Measurements from ENCODE around the gene USP15. TPM values are rescaled to one million over a fixed set of nuclear protein-coding genes. Genes with fewer than 3 reads are reported as not detected.
"Not testable (repeated sequence)": the region's sequence is repeated elsewhere in the genome, so short reads cannot be mapped to it uniquely, and the experiment has no call there.

USP15 gene
- total RNA-seq, 2 experiments from 2014 or later = 84.5 to 95.5 TPM

GRCh38 chr12:62313727-62314380 lies 53.6 kb downstream of the USP15 start:
- no peaks in the 10 kb centered on the region for H3K27me3 Mint-ChIP-seq (ENCODE audit: low read depth)
- H3K4me3 Mint-ChIP-seq = no peak overlapping the region
- DNase-seq = no peak
- H3K27ac Mint-ChIP-seq = no peak overlapping the region
- intact Hi-C loops (cut with micrococcal nuclease) = no loop called here
- CTCF ChIA-PET = interaction anchor here (0.7 kb wide), 1 partner anchor 23 kb away, joined by 3 read pairs; no protein-coding TSS in a partner anchor
- peaks cover 28% of the 10 kb centered on the region for H3K36me3 Mint-ChIP-seq (ENCODE audit: low read depth)
- peaks cover 41% of the 10 kb centered on the region for H3K4me1 Mint-ChIP-seq (ENCODE audit: low read depth)
- no peaks in the 10 kb centered on the region for H3K9me3 Mint-ChIP-seq

DNA sequence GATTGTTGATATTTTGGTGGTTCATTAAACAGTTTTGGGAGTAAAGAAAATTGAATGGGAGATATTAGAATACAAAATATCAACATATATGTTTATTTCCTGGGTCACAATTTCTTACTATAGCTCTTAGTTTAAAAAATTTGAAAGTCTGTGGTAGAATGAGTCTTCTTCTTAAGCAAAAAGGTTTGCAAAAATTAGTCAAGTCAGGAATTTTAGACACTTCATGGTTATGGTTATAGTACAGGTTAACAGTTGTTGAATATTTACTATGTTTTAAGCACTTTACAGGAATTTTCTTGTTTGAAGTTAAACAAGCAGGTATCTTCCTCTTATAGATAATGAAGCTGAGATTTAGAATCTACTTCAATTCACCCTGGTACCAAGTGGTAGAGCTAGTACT lies 56.8 kb downstream of the USP15 start:
- Mint-ChIP-seq H3K27me3 (ENCODE audit: low read depth) (no peaks in the 10 kb centered on the region), H3K36me3 (ENCODE audit: low read depth) (peaks cover 36% of the 10 kb centered on the region), H3K27ac (no peak overlapping the region), H3K9me3 (no peaks in the 10 kb centered on the region), H3K4me3 (no peak overlapping the region), H3K4me1 (ENCODE audit: low read depth) (peaks cover 26% of the 10 kb centered on the region)
- intact Hi-C loops (cut with micrococcal nuclease) = no loop called here
- DNase-seq = no peak
- CTCF ChIA-PET = no interaction called here

- intact Hi-C loops (cut with micrococcal nuclease) = no loop called here
- H3K9me3 Mint-ChIP-seq = no peaks in the 10 kb centered on the region
- no peak for DNase-seq
- no peak overlapping the region for H3K4me3 Mint-ChIP-seq
- no peak overlapping the region for H3K27ac Mint-ChIP-seq
- H3K36me3 Mint-ChIP-seq (ENCODE audit: low read depth) = peaks cover 46% of the 10 kb centered on the region
- peaks cover 30% of the 10 kb centered on the region for H3K4me1 Mint-ChIP-seq (ENCODE audit: low read depth)
- no peaks in the 10 kb centered on the region for H3K27me3 Mint-ChIP-seq (ENCODE audit: low read depth)
- CTCF ChIA-PET = no interaction called here
These were observed 58.9 kb downstream of the USP15 start for GRCh38 chr12:62319058-62319457.

GRCh38 chr12:62320054-62320453 lies 59.9 kb downstream of the USP15 start:
- intact Hi-C loops (cut with micrococcal nuclease) = no loop called here
- Mint-ChIP-seq H3K27me3 (ENCODE audit: low read depth) (no peaks in the 10 kb centered on the region), H3K27ac (no peak overlapping the region), H3K4me3 (no peak overlapping the region), H3K36me3 (ENCODE audit: low read depth) (peaks cover 46% of the 10 kb centered on the region), H3K4me1 (ENCODE audit: low read depth) (peaks cover 30% of the 10 kb centered on the region), H3K9me3 (no peaks in the 10 kb centered on the region)
- DNase-seq = no peak
- CTCF ChIA-PET = no interaction called here

DNA sequence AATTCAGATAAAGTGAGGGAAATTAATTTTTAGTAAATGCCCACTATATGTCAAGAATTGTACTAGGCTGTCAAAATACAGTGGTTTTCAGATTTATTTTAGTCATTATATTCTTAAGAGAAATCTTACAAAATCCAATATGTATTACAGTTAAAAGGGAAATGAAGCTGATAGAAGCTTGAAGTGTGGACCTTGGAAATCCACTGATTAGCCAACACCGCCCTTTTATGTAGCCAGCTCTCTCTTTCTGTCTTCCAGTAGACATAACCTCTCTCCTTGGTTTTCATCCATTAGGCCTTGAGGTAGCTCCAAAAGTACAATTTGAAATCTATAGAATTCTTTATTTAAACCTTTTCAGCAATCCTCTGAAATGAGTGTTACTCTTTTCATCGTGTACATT lies 63.2 kb downstream of the USP15 start:
- Mint-ChIP-seq H3K4me3 (no peak overlapping the region), H3K27me3 (ENCODE audit: low read depth) (no peaks in the 10 kb centered on the region), H3K36me3 (ENCODE audit: low read depth) (peaks cover 35% of the 10 kb centered on the region), H3K4me1 (ENCODE audit: low read depth) (peaks cover 21% of the 10 kb centered on the region), H3K27ac (no peak overlapping the region), H3K9me3 (no peaks in the 10 kb centered on the region)
- no peak for DNase-seq
- CTCF ChIA-PET = no interaction called here
- intact Hi-C loops (cut with micrococcal nuclease) = no loop called here

GRCh38 chr12:62328296-62328921 lies 68.2 kb downstream of the USP15 start:
- Mint-ChIP-seq H3K27ac (no peak overlapping the region), H3K4me1 (ENCODE audit: low read depth) (peaks cover 5% of the 10 kb centered on the region), H3K27me3 (ENCODE audit: low read depth) (no peaks in the 10 kb centered on the region), H3K4me3 (no peak overlapping the region), H3K9me3 (no peaks in the 10 kb centered on the region), H3K36me3 (ENCODE audit: low read depth) (peaks cover 18% of the 10 kb centered on the region)
- no peak for DNase-seq
- intact Hi-C loops (cut with micrococcal nuclease) = no loop called here
- CTCF ChIA-PET = no interaction called here

- Mint-ChIP-seq H3K4me1 (ENCODE audit: low read depth) (peaks cover 9% of the 10 kb centered on the region), H3K9me3 (no peaks in the 10 kb centered on the region), H3K27me3 (ENCODE audit: low read depth) (no peaks in the 10 kb centered on the region), H3K36me3 (ENCODE audit: low read depth) (peaks cover 33% of the 10 kb centered on the region), H3K4me3 (no peak overlapping the region), H3K27ac (no peak overlapping the region)
- DNase-seq = no peak
- CTCF ChIA-PET = interaction anchor here (0.7 kb wide), 1 partner anchor 64 kb away, joined by 3 read pairs; no protein-coding TSS in a partner anchor
- intact Hi-C loops (cut with micrococcal nuclease) = no loop called here
These were observed 71.1 kb downstream of the USP15 start for GRCh38 chr12:62331306-62331705.

DNA sequence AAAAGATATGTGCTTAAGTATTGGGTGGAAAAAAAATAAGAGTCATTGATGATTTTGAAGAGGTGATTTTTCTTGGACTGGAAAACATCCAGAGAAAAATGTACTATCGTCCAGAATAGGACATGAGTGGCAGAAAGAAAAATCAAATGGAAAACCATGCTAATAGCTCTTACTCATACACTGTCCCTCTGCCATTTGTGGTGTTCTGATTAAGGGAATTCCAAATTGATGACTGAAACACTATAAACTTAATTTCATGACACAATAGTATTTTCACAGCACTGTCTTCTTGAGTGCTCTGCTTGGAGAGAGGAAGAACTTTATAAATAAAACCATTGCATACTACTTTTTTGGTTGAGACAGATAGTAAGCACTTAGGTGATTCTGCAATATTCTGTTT lies 72.4 kb downstream of the USP15 start:
- Mint-ChIP-seq H3K27ac (no peak overlapping the region), H3K36me3 (ENCODE audit: low read depth) (peaks cover 43% of the 10 kb centered on the region), H3K4me3 (no peak overlapping the region), H3K9me3 (peaks cover 3% of the 10 kb centered on the region), H3K4me1 (ENCODE audit: low read depth) (peaks cover 9% of the 10 kb centered on the region), H3K27me3 (ENCODE audit: low read depth) (no peaks in the 10 kb centered on the region)
- DNase-seq = no peak
- CTCF ChIA-PET = no interaction called here
- intact Hi-C loops (cut with micrococcal nuclease) = no loop called here

GRCh38 chr12:62335057-62335456 lies 74.9 kb downstream of the USP15 start:
- Mint-ChIP-seq H3K4me3 (no peak overlapping the region), H3K27ac (no peak overlapping the region), H3K36me3 (ENCODE audit: low read depth) (peaks cover 58% of the 10 kb centered on the region), H3K4me1 (ENCODE audit: low read depth) (peaks cover 23% of the 10 kb centered on the region), H3K9me3 (peaks cover 19% of the 10 kb centered on the region), H3K27me3 (ENCODE audit: low read depth) (no peaks in the 10 kb centered on the region)
- intact Hi-C loops (cut with micrococcal nuclease) = no loop called here
- DNase-seq = no peak
- CTCF ChIA-PET = interaction anchor here (0.6 to 0.9 kb wide), 3 partner anchors 8 to 110 kb away, joined by 3 read pairs; no protein-coding TSS in a partner anchor

- CTCF ChIA-PET = interaction anchor here (0.6 to 0.9 kb wide), 2 partner anchors 14 to 111 kb away, joined by 3 read pairs; no protein-coding TSS in a partner anchor
- H3K4me1 Mint-ChIP-seq (ENCODE audit: low read depth) = peaks cover 30% of the 10 kb centered on the region
These were observed 75.6 kb downstream of the USP15 start for GRCh38 chr12:62335796-62336195.

DNA sequence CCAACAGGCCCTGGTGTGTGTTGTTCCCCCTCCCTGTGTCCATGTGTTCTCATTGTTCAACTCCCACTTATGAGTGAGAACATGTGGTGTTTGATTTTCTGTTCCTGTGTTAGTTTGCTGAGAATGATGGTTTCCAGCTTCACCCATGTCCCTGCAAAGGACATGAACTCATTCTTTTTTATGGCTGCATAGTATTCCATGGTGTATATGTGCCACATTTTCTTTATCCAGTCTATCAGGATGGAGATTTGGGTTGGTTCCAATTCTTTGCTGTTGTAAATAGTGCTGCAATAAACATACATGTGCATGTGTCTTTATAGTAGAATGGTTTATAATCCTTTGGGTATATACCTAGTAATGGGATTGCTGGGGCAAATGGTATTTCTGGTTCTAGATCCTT lies 77.4 kb downstream of the USP15 start:
- H3K4me1 Mint-ChIP-seq (ENCODE audit: low read depth) = peaks cover 30% of the 10 kb centered on the region
- DNase-seq; CTCF ChIA-PET; H3K27me3 Mint-ChIP-seq (ENCODE audit: low read depth); intact Hi-C loops (cut with micrococcal nuclease); H3K4me3 Mint-ChIP-seq; H3K27ac Mint-ChIP-seq: not testable (repeated sequence)
- H3K36me3 Mint-ChIP-seq (ENCODE audit: low read depth) = peaks cover 76% of the 10 kb centered on the region
- peaks cover 25% of the 10 kb centered on the region for H3K9me3 Mint-ChIP-seq

More at GRCh38 chr12:62335796-62336195, 75.6 kb downstream of the USP15 start:
- intact Hi-C loops (cut with micrococcal nuclease) = no loop called here
- Mint-ChIP-seq H3K27ac (no peak overlapping the region), H3K27me3 (ENCODE audit: low read depth) (no peaks in the 10 kb centered on the region), H3K4me3 (no peak overlapping the region), H3K36me3 (ENCODE audit: low read depth) (peaks cover 63% of the 10 kb centered on the region), H3K9me3 (peaks cover 25% of the 10 kb centered on the region)
- no peak for DNase-seq

GRCh38 chr12:62342614-62343303 lies 82.6 kb downstream of the USP15 start:
- Mint-ChIP-seq H3K9me3 (peaks cover 26% of the 10 kb centered on the region), H3K36me3 (ENCODE audit: low read depth) (peaks cover 80% of the 10 kb centered on the region), H3K4me1 (ENCODE audit: low read depth) (peaks cover 45% of the 10 kb centered on the region)
- DNase-seq; H3K4me3 Mint-ChIP-seq; intact Hi-C loops (cut with micrococcal nuclease); H3K27me3 Mint-ChIP-seq (ENCODE audit: low read depth); H3K27ac Mint-ChIP-seq: not testable (repeated sequence)
- CTCF ChIA-PET = interaction anchor here (0.6 kb wide), 1 partner anchor 8 kb away, joined by 3 read pairs; no protein-coding TSS in a partner anchor
